ENCODE data around the gene EPAS1.

GRCh38 chr2:46368401-46368800 lies 71.2 kb downstream of the EPAS1 start:
- TF ChIP-seq PKNOX1 (IDR thresholded peaks at IDR 0.05) (no peak), FOXM1 (IDR thresholded peaks at IDR 0.05; ENCODE audit: borderline replicate concordance) (no peak), SP1 (IDR thresholded peaks at IDR 0.05) (no peak), NFRKB (IDR thresholded peaks at IDR 0.05) (no peak)

Measured in HEK293T (cell line).